H1 (cell line): ENCODE data around the gene CBY1. TPM values are rescaled to one million over a fixed set of nuclear protein-coding genes. Genes with fewer than 3 reads are reported as not detected.

Experiments
- CTCF ChIA-PET: fragments of 300-600 bp; sonication (Branson Sonifier 250); formaldehyde crosslinking; loops from one replicate; lab custom pipeline; 2021; ENCODE audit not compliant: partially characterized antibody; lab: Charles Lee
- POLR2A ChIA-PET: fragments of 300-600 bp; sonication (Branson Sonifier 250); formaldehyde crosslinking; loops from one replicate; lab custom pipeline; 2021; ENCODE audit warnings: inconsistent platforms; ENCODE audit not compliant: partially characterized antibody; lab: Charles Lee
- DNase-seq, 2 experiments: peaks; one replicate each; pipeline versions ENCODE4 v3.0.0 to v3.0.0-alpha.2; 2010 to 2022; ENCODE audit warnings: low spot score in 2 of 2, low read depth in 1 of 2, mixed read lengths in 1 of 2
- FAIRE-seq: peaks from 2 replicates; lab custom pipeline; 2011; peaks lifted over from hg19 to GRCh38; lab: Jason Lieb, UNC
- H2AFZ ChIP-seq: 2 replicates; pipeline ENCODE4 v1.8.1; 2012; ENCODE audit warnings: low read length, inconsistent platforms
- H2AK5ac ChIP-seq: 2 replicates; pipeline ENCODE4 v1.6.1; 2013; ENCODE audit warnings: low read depth, low read length
- H2BK120ac ChIP-seq: replicated peaks from 2 replicates; pipeline ENCODE3; 2013; ENCODE audit warnings: low read depth, low read length, inconsistent platforms
- H2BK12ac ChIP-seq: 2 replicates; pipeline ENCODE4 v1.6.1; 2013; ENCODE audit warnings: low read depth, low read length
- H2BK15ac ChIP-seq: 2 replicates; pipeline ENCODE4 v1.6.1; 2013; ENCODE audit warnings: low read length
- H2BK20ac ChIP-seq: 2 replicates; pipeline ENCODE4 v1.6.1; 2013; ENCODE audit warnings: low read length
- H2BK5ac ChIP-seq: 2 replicates; pipeline ENCODE4 v1.6.1; 2013; ENCODE audit warnings: low read depth, low read length
- H3K14ac ChIP-seq: 2 replicates; pipeline ENCODE4 v1.6.1; 2013; ENCODE audit warnings: inconsistent platforms; ENCODE audit not compliant: insufficient read length
- H3K18ac ChIP-seq: 2 replicates; pipeline ENCODE4 v1.6.1; 2013; ENCODE audit warnings: low read length; ENCODE audit errors: extremely low read depth
- H3K23ac ChIP-seq: 2 replicates; pipeline ENCODE4 v1.6.1; 2013; ENCODE audit warnings: inconsistent platforms; ENCODE audit not compliant: insufficient read length
- H3K23me2 ChIP-seq: 2 replicates; pipeline ENCODE4 v1.6.1; 2013; ENCODE audit warnings: low read depth, low read length
- H3K27ac ChIP-seq: 2 replicates; pipeline ENCODE4 v1.6.1; 2011; ENCODE audit warnings: low read depth, low read length, inconsistent platforms
- H3K27me3 ChIP-seq, 4 experiments: replicated peaks in 1 of 4; 1 replicate in 1 of 4; 2 replicates in 3 of 4; pipeline versions ENCODE4 v1.6.1 to v1.8.1; 2011 to 2013; ENCODE audit warnings: low read length in 3 of 4, mild to moderate bottlenecking in 3 of 4, inconsistent platforms in 2 of 4, mixed read lengths in 2 of 4, moderate library complexity in 1 of 4; ENCODE audit not compliant: control insufficient read depth in 3 of 4, insufficient read depth in 3 of 4; ENCODE audit errors: extremely low read depth in 1 of 4
- H3K36me3 ChIP-seq, 4 experiments: 2 replicates each; pipeline versions ENCODE4 v1.6.1 to v1.8.1; 2011 to 2013; ENCODE audit warnings: mild to moderate bottlenecking in 4 of 4, low read length in 3 of 4, moderate library complexity in 2 of 4, control low read depth in 1 of 4, inconsistent platforms in 1 of 4; ENCODE audit not compliant: insufficient read depth in 4 of 4, control insufficient read depth in 2 of 4
- H3K4ac ChIP-seq: replicated peaks from 2 replicates; pipeline ENCODE3; 2013; ENCODE audit warnings: low read length, low read depth, mixed read lengths, inconsistent platforms; ENCODE audit not compliant: insufficient read length
- H3K4me1 ChIP-seq, 4 experiments: replicated peaks in 1 of 4; 1 replicate in 1 of 4; 2 replicates in 3 of 4; pipeline versions ENCODE4 v1.6.1 to v1.8.1; 2011 to 2013; ENCODE audit warnings: low read length in 3 of 4, inconsistent platforms in 2 of 4, mixed read lengths in 1 of 4; ENCODE audit not compliant: insufficient read depth in 4 of 4, control insufficient read depth in 3 of 4
- H3K4me2 ChIP-seq, 2 experiments: 2 replicates each; pipeline versions ENCODE4 v1.6.1 to v1.8.1; 2011 to 2013; ENCODE audit warnings: low read depth in 2 of 2, low read length in 2 of 2, control low read depth in 1 of 2, inconsistent platforms in 1 of 2, mild to moderate bottlenecking in 1 of 2; ENCODE audit not compliant: insufficient read depth in 1 of 2
- H3K4me3 ChIP-seq, 4 experiments: fragments of 200-600, 300-600 bp in 1 of 4; sonication (generic), shearing (Covaris generic), sonication (Bioruptor Twin) in 1 of 4; 2 replicates each; pipeline versions ENCODE4 v1.5.1 to v1.8.1; 2011 to 2016; ENCODE audit warnings: low read length in 4 of 4, low read depth in 3 of 4, control low read depth in 2 of 4, inconsistent platforms in 2 of 4, mild to moderate bottlenecking in 2 of 4, mixed read lengths in 1 of 4, moderate library complexity in 1 of 4; ENCODE audit not compliant: insufficient read depth in 2 of 4; ENCODE audit errors: extremely low read depth in 1 of 4
- H3K56ac ChIP-seq: replicated peaks from 2 replicates; pipeline ENCODE3; 2013; ENCODE audit warnings: low read depth, mild to moderate bottlenecking, mixed read lengths, low read length, inconsistent platforms; ENCODE audit not compliant: insufficient read length
- H3K79me1 ChIP-seq: 2 replicates; pipeline ENCODE4 v1.6.1; 2013; ENCODE audit warnings: low read depth, low read length, control low read depth
- H3K79me2 ChIP-seq, 2 experiments: 2 replicates each; pipeline versions ENCODE4 v1.6.1 to v1.8.1; 2012 to 2013; ENCODE audit warnings: low read length in 2 of 2, mild to moderate bottlenecking in 2 of 2, inconsistent platforms in 1 of 2; ENCODE audit not compliant: insufficient read depth in 2 of 2, control insufficient read depth in 1 of 2
- H3K9ac ChIP-seq, 4 experiments: replicated peaks in 1 of 4; 1 replicate in 1 of 4; 2 replicates in 3 of 4; pipeline versions ENCODE4 v1.6.1 to v1.8.1; 2011 to 2013; ENCODE audit warnings: low read depth in 3 of 4, low read length in 3 of 4, control low read depth in 2 of 4, mild to moderate bottlenecking in 2 of 4, moderate library complexity in 2 of 4, inconsistent platforms in 1 of 4; ENCODE audit errors: extremely low read depth in 1 of 4
- H3K9me3 ChIP-seq, 2 experiments: 2 replicates each; pipeline versions ENCODE4 v1.6.1 to v1.8.1; 2012 to 2013; ENCODE audit warnings: mild to moderate bottlenecking in 2 of 2, moderate library complexity in 2 of 2, control low read depth in 1 of 2, inconsistent platforms in 1 of 2, low read depth in 1 of 2, low read length in 1 of 2, mixed read lengths in 1 of 2; ENCODE audit not compliant: insufficient read depth in 2 of 2
- H4K20me1 ChIP-seq, 2 experiments: replicated peaks in 1 of 2; 2 replicates each; pipeline versions ENCODE3 to v1.8.1; 2011 to 2013; ENCODE audit warnings: inconsistent platforms in 2 of 2, low read length in 2 of 2, mild to moderate bottlenecking in 1 of 2; ENCODE audit not compliant: insufficient read depth in 2 of 2, control insufficient read depth in 1 of 2
- H4K5ac ChIP-seq: 2 replicates; pipeline ENCODE4 v1.6.1; 2013; ENCODE audit warnings: low read length, low read depth, mixed read lengths, inconsistent platforms; ENCODE audit not compliant: insufficient read length
- H4K8ac ChIP-seq: 2 replicates; pipeline ENCODE4 v1.8.0; 2013; ENCODE audit warnings: mild to moderate bottlenecking, moderate library complexity, low read length, inconsistent platforms; ENCODE audit not compliant: insufficient read depth; ENCODE audit errors: extremely low read depth
- H4K91ac ChIP-seq: replicated peaks from 2 replicates; pipeline ENCODE3; 2013; ENCODE audit warnings: low read length, mixed read lengths, inconsistent platforms; ENCODE audit not compliant: insufficient read length
- CTCF ChIP-seq, 3 experiments: IDR thresholded peaks; 1 replicate in 2 of 3; 2 replicates in 1 of 3; pipeline versions ENCODE4 v1.5.1 to v1.6.1; 2011; ENCODE audit warnings: low read length in 3 of 3, mild to moderate bottlenecking in 3 of 3, inconsistent platforms in 2 of 3, low read depth in 1 of 3, moderate library complexity in 1 of 3; ENCODE audit not compliant: insufficient read depth in 1 of 3; ENCODE audit errors: control extremely low read depth in 1 of 3
- GABPA ChIP-seq: IDR thresholded peaks from 2 replicates; pipeline ENCODE4 v1.6.1; 2011; ENCODE audit warnings: mild to moderate bottlenecking, low read length, moderate library complexity, borderline replicate concordance; ENCODE audit not compliant: insufficient read depth
- NANOG ChIP-seq: IDR thresholded peaks from 2 replicates; pipeline ENCODE4 v1.6.1; 2011; ENCODE audit warnings: low read length, low read depth, mild to moderate bottlenecking, inconsistent platforms; ENCODE audit not compliant: insufficient read depth, poor library complexity, severe bottlenecking
- RBBP5 ChIP-seq: IDR thresholded peaks from 2 replicates; pipeline ENCODE4 v1.7.1; 2012; ENCODE audit warnings: low read depth, mild to moderate bottlenecking, inconsistent platforms, low read length, moderate library complexity, borderline replicate concordance
- SAP30 ChIP-seq: fragments of 300-600 bp; sonication (generic); IDR thresholded peaks from 2 replicates; pipeline ENCODE4 v1.7.1; 2012; ENCODE audit warnings: low read length, moderate library complexity, mild to moderate bottlenecking, inconsistent platforms; ENCODE audit not compliant: insufficient read depth, insufficient replicate concordance
- TAF1 ChIP-seq: IDR thresholded peaks from 2 replicates; pipeline ENCODE4 v1.6.1; 2011; ENCODE audit warnings: mild to moderate bottlenecking, low read depth, low read length
- TBP ChIP-seq: IDR thresholded peaks from 2 replicates; pipeline ENCODE4 v1.6.1; 2011; ENCODE audit warnings: low read depth, low read length, improper control_type of control experiment
- USF2 ChIP-seq: IDR thresholded peaks from 2 replicates; pipeline ENCODE4 v1.6.1; 2011; ENCODE audit warnings: low read length, improper control_type of control experiment
- ZNF274 ChIP-seq: IDR thresholded peaks from 2 replicates; pipeline ENCODE4 v1.7.0; 2012; ENCODE audit warnings: low read length, borderline replicate concordance; ENCODE audit errors: extremely low read depth
- WGBS, 2 experiments: shearing (Covaris generic) in 1 of 2; methylation state at CpG; one replicate each; pipeline versions ENCODE4 v1.1.6 to v1.1.7; 2013 to 2015; ENCODE audit warnings: low lambda C conversion rate in 2 of 2, mixed read lengths in 2 of 2, inconsistent platforms in 1 of 2, low coverage in 1 of 2, missing lambda C conversion rate in 1 of 2; ENCODE audit not compliant: insufficient replicate concordance in 2 of 2, insufficient coverage in 1 of 2, insufficient read length in 1 of 2; ENCODE audit errors: extremely low coverage in 1 of 2, missing lambda C conversion rate in 1 of 2; 5-methylcytosine and 5-hydroxymethylcytosine counted together
- polyA plus RNA-seq, 7 experiments: library from polyadenylated mRNA; depleted of rRNA in 3 of 7; stranded (reverse) in 5 of 7; unstranded in 2 of 7; fragments of >200 nt in 5 of 7; fragments of 200-250 nt in 2 of 7; gene quantifications; 1 replicate in 5 of 7; 2 replicates in 1 of 7; 4 replicates in 1 of 7; pipeline versions ENCODE4 v1.2.1 to v1.2.3, GENCODE V29; 2011 to 2013; ENCODE audit warnings: missing spikeins in 2 of 7, mixed read lengths in 2 of 7
- total RNA-seq: library from RNA; stranded (reverse); fragmentation: NEBNext Ultra II Directional; extraction: Animal tissue kit (Norgen Biotek cat#: 25700); gene quantifications from 2 replicates; pipeline ENCODE4 v1.2.1, GENCODE V29; 2021

Gene CBY1
- total and polyA plus RNA-seq, 2 of the 8 experiments (the other 6 are each of a cell fraction or from before 2014, with no cell fraction given), result 23.2 to 30.2 TPM

- no peaks in the 10 kb centered on the region for H3K79me2 ChIP-seq
- no peak overlapping the region for H3K14ac ChIP-seq
- H2BK20ac ChIP-seq, result no peak overlapping the region
- no peak overlapping the region for H2BK120ac ChIP-seq
- no peak overlapping the region for H3K9ac ChIP-seq
- no peak overlapping the region for H2BK15ac ChIP-seq
- no peak overlapping the region for H4K8ac ChIP-seq
- 94% methylated on average over 6 of the region's 6 CpGs; no CpG with 5 or more reads in 1 of the 2 experiments for WGBS, 2 experiments
- no peak overlapping the region for H3K18ac ChIP-seq
- no peaks in the 10 kb centered on the region for H4K20me1 ChIP-seq
- no peaks in the 10 kb centered on the region for H3K23me2 ChIP-seq
- H4K5ac ChIP-seq, result no peak overlapping the region
- no peaks in the 10 kb centered on the region for H3K27me3 ChIP-seq
- peaks cover 3 to 13% (median 4%) of the 10 kb centered on the region in 4 experiments; a peak in 6 of 8 replicates for H3K36me3 ChIP-seq
- DNase-seq (no peak), FAIRE-seq (no peak)
- no peak overlapping the region for H2AK5ac ChIP-seq
- no peak overlapping the region for H3K4ac ChIP-seq
- no peak overlapping the region for H3K4me3 ChIP-seq
- no peaks in the 10 kb centered on the region for H3K9me3 ChIP-seq
- H3K23ac ChIP-seq, result no peak overlapping the region
- no peaks in the 10 kb centered on the region for H3K79me1 ChIP-seq
- POLR2A ChIA-PET, result no interaction called here
- H3K4me2 ChIP-seq, result no peak overlapping the region
- H2BK12ac ChIP-seq, result no peak overlapping the region
- no peak overlapping the region for H2BK5ac ChIP-seq
- H3K4me1 ChIP-seq, result no peaks in the 10 kb centered on the region
- no peak overlapping the region for H3K56ac ChIP-seq
- H3K27ac ChIP-seq, result no peak overlapping the region
- no peak overlapping the region for H2AFZ ChIP-seq
- H4K91ac ChIP-seq, result no peak overlapping the region
- CTCF ChIA-PET, result no interaction called here
- no peak for TF ChIP-seq NANOG
- TF ChIP-seq TAF1, result no peak
- no peak for TF ChIP-seq RBBP5
- no peak for TF ChIP-seq SAP30
- no peak for TF ChIP-seq TBP
- no peak for TF ChIP-seq USF2
- no peak for TF ChIP-seq CTCF (IDR thresholded peaks at IDR 0.05; ENCODE audit: control extremely low read depth in 1 of 3, insufficient read depth in 1 of 3, low read depth in 1 of 3, low read length in 3 of 3)
- no peak for TF ChIP-seq GABPA
- no peak for TF ChIP-seq ZNF274
Measured at GRCh38 chr22:38645430-38645829, 11.0 kb upstream of the CBY1 start.
